Stimulated activated CD4-positive, alpha-beta T cell treated with anti-CD3 and anti-CD28 coated beads, Interleukin-4, amount 100 ng/mL, for 1 hour (primary cell): ENCODE results near the gene AEBP1.

ENCODE experiments used
- DNase-seq: peaks from one replicate; pipeline ENCODE4 v3.0.0-alpha.2; 2020

AEBP1 gene

GRCh38 chr7:44144968-44145478 lies 40.9 kb downstream of the AEBP1 start:
- no peak for DNase-seq

- peak; percentile 68 for DNase-seq
These were observed 41.4 kb downstream of the AEBP1 start for GRCh38 chr7:44145479-44145968.

DNA sequence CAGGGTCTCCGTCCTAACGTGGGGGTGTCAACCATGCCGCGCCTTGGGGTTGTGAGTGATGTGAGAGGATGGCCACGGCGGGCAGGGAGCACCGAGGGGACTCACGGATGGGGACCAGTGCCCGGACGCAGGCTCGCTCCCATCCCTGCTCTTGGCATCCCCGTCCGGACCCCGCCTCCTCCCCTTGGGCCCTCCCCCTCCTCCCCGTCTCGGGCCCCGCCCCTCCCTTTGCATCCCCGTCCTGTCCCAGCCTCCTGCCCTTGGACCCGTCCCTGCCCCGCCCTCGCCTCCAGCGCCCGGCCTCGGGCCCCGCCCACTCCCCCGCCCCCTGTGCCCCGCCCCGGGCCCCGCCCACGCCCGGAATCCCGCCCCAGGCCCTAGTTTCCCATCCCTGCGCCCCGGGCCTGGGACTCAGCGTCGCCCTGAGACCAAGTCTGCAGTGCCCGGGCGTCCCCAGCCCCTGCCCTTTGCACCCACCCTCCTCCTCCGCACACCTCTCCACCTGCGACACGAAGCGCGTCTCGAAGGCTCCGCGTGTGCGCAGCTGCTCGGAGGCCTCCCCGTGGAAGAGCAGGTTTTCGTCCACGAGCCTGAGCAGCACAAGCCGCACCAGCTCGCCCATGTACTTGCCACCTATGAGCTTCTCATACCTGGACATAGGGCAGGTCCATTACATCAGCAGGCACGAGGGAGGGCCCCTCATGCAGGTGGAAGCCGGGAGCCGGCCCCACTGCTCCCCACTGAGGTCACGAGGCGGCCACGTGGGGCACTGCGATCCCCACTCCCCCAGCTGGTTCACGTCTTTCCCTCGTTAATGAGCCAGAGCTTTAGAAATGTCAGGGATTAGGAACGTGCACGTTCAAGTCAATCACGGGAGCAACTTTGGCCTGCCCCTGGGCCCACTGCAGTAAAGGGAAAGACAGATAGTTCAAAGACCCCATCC lies 42.1 kb downstream of the AEBP1 start:
- peak; percentile 69 for DNase-seq

- no peak for DNase-seq
These were observed 43.2 kb downstream of the AEBP1 start for GRCh38 chr7:44147026-44147991.

- no peak for DNase-seq
These were observed 44.0 kb downstream of the AEBP1 start for GRCh38 chr7:44148166-44148565.

GRCh38 chr7:44148961-44149536 lies 44.9 kb downstream of the AEBP1 start:
- no peak for DNase-seq

DNA sequence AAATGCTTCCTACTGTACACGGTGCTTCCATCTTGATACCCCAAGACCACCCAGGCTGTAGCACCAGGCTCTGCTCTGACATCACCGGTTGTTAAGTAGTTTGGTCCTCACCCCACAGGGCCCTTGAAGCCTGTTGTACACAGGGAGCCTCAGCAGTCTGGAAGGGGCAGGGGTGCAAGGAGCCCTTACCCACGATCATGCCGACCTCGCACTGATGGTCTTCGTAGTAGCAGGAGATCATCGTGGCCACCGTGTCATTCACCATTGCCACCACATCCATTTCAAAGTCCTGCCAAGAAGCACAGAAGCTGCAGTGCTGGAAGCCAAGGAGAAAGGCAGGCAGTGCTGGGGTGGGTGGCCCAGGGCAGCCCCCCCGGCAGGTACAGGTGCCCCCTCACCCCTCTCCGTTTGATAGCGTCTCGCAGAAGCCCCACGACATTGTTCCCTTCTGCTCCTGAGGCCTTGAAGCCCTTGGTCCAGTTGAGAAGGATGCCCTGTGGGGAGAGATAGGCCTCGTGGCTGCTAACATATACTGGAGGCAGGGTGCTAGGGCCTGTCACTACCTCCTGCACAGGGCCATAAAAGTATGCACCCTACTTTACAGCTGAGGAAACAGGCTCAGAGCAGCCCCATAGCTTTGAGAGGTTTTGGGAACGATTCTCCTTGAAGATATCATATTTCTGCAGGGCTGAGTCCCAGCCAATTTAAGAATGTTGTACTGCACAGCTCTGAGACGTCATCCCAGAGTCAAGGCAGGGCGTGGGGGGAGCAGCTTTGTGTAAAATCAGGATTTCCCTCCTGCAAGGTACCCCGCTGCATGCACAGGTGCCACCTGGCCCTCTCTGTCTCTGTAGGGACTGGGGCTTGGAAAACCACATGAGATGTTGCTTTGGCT lies 45.7 kb downstream of the AEBP1 start:
- DNase-seq, result no peak

- no peak for DNase-seq
These were observed 46.3 kb downstream of the AEBP1 start for GRCh38 chr7:44150466-44150832.

- DNase-seq, result no peak
These were observed 47.1 kb downstream of the AEBP1 start for GRCh38 chr7:44150966-44151941.

GRCh38 chr7:44151956-44152355 lies 47.8 kb downstream of the AEBP1 start:
- DNase-seq, result no peak

GRCh38 chr7:44152971-44153947 lies 49.1 kb downstream of the AEBP1 start:
- DNase-seq, result no peak

- DNase-seq, result no peak
These were observed 49.8 kb downstream of the AEBP1 start for GRCh38 chr7:44153948-44154335.

DNA sequence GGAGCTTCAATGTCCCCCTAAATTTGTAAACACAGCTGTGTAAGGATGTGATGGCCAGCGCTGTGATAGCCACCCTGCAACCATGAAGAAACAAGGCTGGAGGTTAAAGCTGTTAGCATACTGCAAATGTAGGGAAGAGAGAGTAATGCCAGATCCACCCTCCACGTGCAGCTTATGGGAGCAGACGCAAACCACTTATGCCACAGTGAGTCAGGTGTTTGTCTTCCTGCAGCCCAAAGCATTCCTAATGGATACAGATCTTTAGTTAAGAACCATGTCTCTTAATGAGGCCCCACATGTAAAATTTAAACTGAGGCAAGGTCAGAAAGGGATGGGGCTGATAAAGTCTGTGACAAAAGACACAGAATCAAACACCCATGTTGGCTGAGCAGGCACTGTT lies 50.6 kb downstream of the AEBP1 start:
- no peak for DNase-seq

DNA sequence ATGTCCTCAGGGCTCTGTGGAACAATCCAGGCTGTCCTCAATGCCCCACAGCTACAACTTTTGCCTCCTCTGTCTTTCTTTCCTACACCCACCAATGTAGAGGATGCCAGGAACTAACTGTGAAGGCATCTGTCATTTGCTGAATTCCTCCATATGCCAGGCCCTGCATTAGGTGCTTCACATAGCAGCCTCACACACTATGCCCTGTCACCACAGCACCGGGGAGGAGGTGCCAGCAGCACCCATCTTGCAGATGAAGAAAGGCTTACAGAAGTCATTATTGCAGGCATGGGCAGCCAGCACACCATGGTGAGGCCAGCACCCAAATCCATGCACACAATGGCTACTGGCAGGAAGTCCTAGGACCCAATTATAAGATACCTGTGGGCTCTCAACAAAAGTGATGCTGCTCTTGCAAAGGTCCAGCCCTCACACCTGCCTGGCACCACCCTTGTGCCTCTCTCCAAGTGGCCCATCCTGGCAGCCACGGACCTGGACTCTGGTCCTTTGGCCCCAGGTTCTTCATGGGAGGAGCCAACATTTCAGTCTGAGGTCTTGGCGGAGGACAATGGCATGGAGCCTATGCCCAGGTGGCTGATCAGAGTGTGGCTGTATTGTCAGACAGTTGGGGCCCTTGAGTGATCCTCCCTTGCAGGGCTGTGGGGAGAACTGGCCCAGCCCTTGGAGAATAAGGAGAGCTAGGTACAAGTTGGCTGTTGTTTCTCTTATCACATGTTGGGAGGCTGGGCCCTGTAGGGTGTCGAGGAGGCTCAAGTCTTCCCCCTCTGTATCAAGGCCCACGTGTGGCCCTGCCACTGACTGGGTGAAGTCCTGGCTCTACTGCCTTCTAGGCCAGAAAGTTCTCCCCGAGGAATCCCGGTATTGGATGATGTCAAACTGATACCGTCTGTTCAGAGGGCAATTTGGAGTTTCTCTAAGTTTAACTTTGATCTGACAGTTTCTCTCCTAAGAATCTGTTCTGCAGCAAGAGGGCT lies 51.3 kb downstream of the AEBP1 start:
- no peak for DNase-seq

- no peak for DNase-seq
These were observed 52.4 kb downstream of the AEBP1 start for GRCh38 chr7:44156453-44157010.

- DNase-seq, result no peak
These were observed 53.3 kb downstream of the AEBP1 start for GRCh38 chr7:44157116-44158080.
